HG02571 (cell line): Measurements from ENCODE around the gene GJC1.

ENCODE experiments used
- ATAC-seq: cut with Tn5 transposase; IDR thresholded peaks from one replicate; pipeline ENCODE4 v1.9.1; 2021; ENCODE audit warnings: mild to moderate bottlenecking, moderate library complexity; ENCODE audit not compliant: unreplicated experiment

GJC1 gene

DNA sequence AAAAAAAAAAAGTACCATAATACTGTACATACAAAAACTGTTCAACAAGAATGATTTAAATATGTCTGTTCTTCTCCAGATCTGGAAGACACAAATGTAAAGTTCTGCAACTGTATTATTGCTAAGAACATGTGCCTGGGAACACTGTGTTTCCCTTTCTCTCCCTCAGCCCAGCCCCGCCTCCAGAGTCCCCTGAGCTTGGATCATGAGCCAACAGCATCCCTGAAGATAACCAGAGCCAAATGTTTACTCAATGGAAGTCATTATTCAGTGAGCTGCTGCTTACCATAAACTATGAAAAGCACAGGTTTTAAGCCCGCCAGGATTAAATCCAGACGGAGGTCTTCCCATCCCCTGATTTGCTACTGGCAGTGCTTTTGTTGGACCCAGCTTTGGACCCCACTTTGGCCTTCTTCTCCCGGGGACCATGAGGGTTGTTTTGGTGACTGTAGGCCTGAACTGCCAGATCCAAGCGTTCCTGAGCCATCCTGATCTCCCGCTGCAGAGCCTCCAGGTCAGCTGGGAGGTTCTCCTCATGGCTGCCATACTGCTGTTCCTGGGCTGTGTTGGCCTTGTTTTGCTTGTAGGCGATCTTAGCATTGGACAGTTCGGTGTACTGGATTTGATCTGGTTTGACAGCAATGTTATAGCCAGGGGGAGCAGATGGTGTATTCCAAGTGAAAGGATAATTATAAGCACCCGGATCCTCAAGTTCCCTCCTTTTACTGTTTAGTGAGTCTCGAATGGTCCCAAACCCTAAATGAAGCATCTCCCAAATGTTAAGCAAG is 25.6 kb downstream of the GJC1 start:
- ATAC-seq, result no peak

DNA sequence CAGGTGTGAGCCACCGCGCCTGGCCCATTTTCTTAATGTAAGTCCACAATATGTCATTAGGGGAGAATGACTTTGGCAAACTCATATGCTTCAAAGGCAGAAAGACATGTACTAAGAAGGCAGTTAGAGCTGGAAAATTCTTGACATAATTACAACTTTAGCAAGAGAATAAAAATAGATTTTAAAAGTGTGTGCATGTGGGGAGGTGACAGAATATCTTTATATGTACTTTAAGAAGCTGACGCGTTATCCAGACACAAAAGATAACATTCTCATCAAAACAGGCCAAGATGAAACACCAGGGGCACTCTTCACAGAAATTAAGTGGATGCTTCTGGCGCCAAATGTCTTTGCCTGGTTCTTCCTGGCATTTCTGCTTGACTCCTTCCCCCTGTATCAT is 28.2 kb downstream of the GJC1 start:
- ATAC-seq, result no peak

- ATAC-seq, result no peak
These were observed 31.7 kb downstream of the GJC1 start for GRCh38 chr17:44798356-44798755.

DNA sequence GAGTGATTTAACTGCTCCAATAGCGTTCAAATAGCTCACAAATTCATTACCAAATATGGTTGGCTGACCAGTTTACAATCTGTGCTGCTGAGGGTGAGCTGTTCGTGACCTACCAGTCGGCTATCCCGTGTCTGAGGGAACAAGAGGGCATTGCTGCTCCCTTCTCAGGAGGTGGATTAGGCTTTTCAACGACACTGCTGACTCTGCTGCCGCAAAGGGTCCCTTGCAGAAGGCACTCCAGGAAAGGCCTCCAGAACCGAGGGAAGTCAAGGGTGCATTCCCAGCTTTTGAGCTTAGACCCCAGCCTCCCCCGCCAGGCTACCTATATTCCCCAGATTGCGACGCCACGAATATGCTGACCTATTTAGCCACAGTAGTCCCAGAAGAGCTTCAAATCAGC is 32.3 kb downstream of the GJC1 start:
- ATAC-seq, result no peak

- ATAC-seq, result no peak
These were observed 33.4 kb downstream of the GJC1 start for GRCh38 chr17:44796731-44797130.

- ATAC-seq, result no peak
These were observed 34.2 kb downstream of the GJC1 start for GRCh38 chr17:44795928-44796327.

- no peak for ATAC-seq
These were observed 34.7 kb downstream of the GJC1 start for GRCh38 chr17:44795421-44795820.

GRCh38 chr17:44794851-44795413 is 35.2 kb downstream of the GJC1 start:
- no peak for ATAC-seq

DNA sequence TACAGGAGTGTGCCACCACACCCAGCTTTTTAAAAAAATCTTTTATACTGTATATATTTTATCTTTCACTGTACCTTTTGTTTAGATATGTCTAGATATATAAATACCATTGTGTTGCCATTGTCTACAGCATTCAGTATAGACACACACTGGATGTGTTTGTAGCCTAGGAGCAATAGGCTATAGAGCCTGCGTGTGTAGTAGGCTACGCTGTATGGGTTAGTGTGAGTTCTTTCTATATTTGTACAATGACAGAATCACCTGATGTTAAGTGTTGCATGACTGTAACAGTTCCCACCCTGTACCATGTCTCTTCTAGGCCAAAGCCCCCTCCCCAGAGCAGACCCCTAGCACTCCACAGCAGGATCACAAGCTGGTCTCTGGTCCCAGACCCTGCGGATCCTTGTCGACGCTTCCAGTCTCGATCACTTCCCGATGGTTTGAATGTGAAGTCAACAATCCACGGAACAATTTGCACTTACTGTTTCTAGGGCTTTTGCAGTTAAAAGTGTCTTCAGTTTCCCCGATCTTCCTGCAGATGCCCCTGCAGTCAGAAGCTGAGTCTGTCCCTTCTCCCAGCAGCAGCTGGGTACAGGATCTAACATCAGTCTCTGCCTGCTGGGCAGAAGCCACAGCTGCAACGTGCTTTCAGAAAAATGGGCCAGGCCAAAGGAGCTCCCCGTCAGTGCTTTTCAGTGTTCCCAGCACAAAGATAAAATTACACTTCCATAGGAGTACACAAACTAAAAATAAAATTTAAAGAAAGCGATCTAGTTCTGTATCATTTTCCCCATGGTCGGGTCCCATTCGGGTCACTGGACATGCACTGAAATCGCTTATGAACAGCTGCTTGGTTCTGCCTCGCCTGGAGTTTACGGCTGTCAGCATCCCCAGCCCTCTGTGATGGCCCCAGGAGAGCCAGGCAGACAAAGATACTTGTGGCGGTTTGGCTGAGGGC is 35.9 kb downstream of the GJC1 start:
- no peak for ATAC-seq

- no peak for ATAC-seq
These were observed 37.8 kb downstream of the GJC1 start for GRCh38 chr17:44792276-44792675.

GRCh38 chr17:44788139-44788538 is 41.9 kb downstream of the GJC1 start:
- no peak for ATAC-seq

DNA sequence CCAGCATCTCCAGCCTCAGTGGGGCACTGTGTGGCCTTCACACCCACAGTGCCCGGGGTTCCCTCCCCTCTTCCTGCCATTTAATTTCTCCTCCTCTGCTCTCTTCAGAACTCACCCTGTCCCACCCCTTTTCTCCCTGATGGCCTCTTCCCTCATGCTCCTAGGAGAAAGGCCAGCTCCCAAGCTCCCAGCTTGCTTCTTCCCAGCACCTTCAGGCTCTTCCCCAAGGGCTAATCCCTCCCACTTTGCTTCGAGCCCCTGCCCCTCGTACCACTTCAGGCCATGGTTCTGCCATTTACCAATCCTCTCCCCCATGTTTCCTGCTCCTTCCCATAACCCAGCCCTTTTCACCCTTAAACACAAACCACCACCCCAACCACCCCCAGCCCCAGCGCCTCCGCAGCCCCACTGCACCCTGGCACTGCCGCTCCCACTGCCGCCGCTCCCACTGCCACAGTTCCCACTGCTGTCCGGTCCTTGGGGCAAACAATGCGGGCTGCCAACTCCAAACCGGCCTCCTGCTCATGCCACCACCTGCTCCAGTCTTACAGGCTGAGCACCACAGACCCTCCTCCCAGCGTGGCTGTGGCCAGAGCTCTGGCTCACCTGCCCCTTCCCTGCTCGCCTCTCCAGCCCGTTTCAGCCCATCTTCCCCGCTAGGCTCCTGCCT is 42.7 kb downstream of the GJC1 start:
- no peak for ATAC-seq

- ATAC-seq, result no peak
These were observed 43.5 kb downstream of the GJC1 start for GRCh38 chr17:44786551-44787081.

- no peak for ATAC-seq
These were observed 44.2 kb downstream of the GJC1 start for GRCh38 chr17:44785921-44786320.

DNA sequence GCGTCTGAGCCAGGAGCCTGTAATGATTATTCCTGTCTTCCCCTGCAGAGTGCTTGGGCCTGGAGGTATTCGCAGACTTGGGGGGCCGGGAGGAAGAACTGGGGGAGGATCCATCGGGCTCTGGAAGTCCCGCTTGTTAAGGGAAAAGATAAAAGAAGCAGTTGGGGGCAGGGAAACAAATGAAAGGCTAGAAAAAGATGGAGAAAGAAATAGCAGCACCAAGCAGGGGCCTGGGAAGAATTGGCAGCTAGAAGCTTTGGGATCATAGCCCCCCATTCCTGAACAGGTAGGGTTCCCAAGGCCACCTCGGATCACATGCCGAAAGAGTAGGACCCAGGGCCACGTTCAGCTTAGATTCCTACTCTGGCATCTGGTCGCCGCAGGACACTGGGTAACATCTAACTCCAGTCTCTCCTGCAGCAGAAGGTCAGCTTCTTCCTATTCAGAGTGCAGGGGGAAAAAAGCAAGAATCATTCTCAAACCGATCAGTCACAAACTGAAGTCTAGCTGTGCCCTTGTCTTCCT is 47.7 kb downstream of the GJC1 start:
- ATAC-seq, result no peak

DNA sequence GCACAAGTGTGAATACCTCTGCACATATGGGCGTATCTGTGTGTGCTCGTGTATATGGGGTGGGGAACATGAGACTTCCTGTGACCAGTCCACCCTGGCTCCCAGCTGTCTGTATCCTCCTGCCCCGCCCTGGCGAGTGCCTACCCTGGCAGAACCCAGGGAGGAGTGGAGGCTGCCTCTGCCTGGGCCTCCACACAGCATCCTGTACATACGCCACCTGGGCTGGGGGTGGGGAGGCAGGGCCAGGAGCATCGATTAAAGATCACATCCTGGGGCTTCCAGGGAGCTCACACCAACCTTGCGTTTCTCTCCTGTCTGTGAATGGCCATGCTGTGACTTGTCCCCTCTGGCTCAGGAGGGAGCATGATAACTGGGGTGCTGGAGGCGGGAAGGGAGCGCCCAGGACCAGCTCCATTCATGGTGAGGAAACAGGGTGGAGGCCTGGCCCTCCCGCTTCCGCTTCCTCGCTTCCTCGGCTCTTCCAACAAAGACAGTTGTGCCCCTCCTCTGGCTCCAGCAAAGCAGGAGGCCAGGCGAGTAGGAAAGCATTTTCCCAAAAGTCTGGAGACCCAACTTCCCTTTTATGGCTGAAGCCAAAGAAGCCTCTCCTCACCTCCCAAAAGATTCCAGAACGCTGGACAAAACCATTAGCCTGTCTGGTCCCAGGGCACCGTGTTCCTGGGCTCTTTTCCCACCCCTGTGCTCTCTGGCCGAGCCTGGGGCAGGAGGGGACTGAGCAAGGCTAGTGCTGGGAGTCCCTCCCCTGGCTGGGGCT is 48.3 kb downstream of the GJC1 start:
- ATAC-seq, result no peak

GRCh38 chr17:44780845-44781480 is 49.1 kb downstream of the GJC1 start:
- ATAC-seq, result no peak

GRCh38 chr17:44780161-44780560 is 49.9 kb downstream of the GJC1 start:
- no peak for ATAC-seq
